Measurements from ENCODE around the gene RPS27. TPM values are rescaled to one million over a fixed set of nuclear protein-coding genes. Genes with fewer than 3 reads are reported as not detected.

RPS27 gene
- total and polyA plus RNA-seq, 10 of the 15 experiments (the other 5 are each of a cell fraction or from before 2014, with no cell fraction given) = 2,708 to 14,234 (median 8,874) TPM

DNA sequence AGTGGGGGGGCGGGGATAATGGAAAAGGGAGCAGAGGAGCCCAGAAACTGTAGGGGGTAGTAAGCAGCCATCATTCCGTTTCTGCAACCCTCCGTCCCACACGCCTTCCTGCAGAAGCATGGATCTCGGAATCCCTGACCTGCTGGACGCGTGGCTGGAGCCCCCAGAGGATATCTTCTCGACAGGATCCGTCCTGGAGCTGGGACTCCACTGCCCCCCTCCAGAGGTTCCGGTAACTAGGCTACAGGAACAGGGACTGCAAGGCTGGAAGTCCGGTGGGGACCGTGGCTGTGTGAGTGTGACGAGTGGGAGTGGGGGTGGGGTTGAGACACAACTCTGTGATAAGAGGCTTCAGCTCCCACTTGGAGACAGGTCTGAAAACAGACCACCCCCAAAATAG lies 22.2 kb upstream of the RPS27 start (continued):
- TF ChIP-seq, protein P1, sequence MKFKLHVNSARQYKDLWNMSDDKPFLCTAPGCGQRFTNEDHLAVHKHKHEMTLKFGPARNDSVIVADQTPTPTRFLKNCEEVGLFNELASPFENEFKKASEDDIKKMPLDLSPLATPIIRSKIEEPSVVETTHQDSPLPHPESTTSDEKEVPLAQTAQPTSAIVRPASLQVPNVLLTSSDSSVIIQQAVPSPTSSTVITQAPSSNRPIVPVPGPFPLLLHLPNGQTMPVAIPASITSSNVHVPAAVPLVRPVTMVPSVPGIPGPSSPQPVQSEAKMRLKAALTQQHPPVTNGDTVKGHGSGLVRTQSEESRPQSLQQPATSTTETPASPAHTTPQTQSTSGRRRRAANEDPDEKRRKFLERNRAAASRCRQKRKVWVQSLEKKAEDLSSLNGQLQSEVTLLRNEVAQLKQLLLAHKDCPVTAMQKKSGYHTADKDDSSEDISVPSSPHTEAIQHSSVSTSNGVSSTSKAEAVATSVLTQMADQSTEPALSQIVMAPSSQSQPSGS (IDR thresholded peaks at IDR 0.05; ENCODE audit: low read length) = no peak
- TF ChIP-seq TCF3 (IDR thresholded peaks at IDR 0.05; ENCODE audit: borderline replicate concordance, insufficient read depth, low read depth, low read length) = no peak
- TF ChIP-seq ASH2L (IDR thresholded peaks at IDR 0.05; ENCODE audit: borderline replicate concordance, low read depth) = no peak
- no peak for TF ChIP-seq NFXL1 (IDR thresholded peaks at IDR 0.05; ENCODE audit: borderline replicate concordance)

DNA sequence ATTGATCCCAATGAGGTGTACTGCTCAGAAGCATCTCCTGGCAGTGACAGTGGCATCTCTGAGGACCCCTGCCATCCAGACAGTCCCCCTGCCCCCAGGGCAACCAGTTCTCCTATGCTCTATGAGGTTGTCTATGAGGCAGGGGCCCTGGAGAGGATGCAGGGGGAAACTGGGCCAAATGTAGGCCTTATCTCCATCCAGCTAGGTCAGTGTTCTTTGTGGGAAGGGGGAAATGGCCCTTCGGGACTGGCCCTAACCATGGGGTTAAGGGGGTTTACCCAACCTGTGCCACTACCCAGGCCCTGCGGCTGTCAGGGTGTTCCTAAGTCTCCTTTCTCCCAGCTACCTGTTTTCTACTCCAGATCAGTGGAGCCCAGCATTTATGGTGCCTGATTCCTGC lies 21.6 kb upstream of the RPS27 start:
- H3K9ac ChIP-seq (ENCODE audit: control insufficient read depth, insufficient read depth, low read length) = peak overlapping the region; percentile 94; the same call in 1 of the 2 replicates
- BruUV-seq (replicated peaks) = no TSS peak
- DNase-seq (ENCODE audit: low read depth, low spot score) = no peak
- intact Hi-C loops (cut with micrococcal nuclease; ENCODE audit: unreplicated experiment) (loop anchor here (5.0 kb wide), 2 partner anchors 147 to 162 kb away; no protein-coding TSS in a partner anchor), in situ Hi-C loops (cut with MboI) (no loop called here)
- H3K4me3 ChIP-seq = peak overlapping the region; percentile 92; the same call in 1 of the 2 replicates
- H3K4me1 ChIP-seq (ENCODE audit: control insufficient read depth, insufficient read depth, low read length) = peaks cover 19% of the 10 kb centered on the region
- ChIA-PET RAD21 (ENCODE audit: unreplicated experiment) (interaction anchor here (0.6 to 4.5 kb wide), 3 partner anchors 9 to 24 kb away, joined by 4 to 34 read pairs (median 5); partner anchors contain the start of genes CRTC2, DENND4B and JTB), SMC1A (ENCODE audit: uncharacterized antibody, unreplicated experiment) (interaction anchor here (1.2 to 7.7 kb wide), 4 partner anchors 8 to 49 kb away, joined by 4 to 82 read pairs (median 23); partner anchors contain the start of genes GATAD2B, JTB and RAB13), CTCF (interaction anchor here (1.2 to 7.1 kb wide), 4 partner anchors 8 to 163 kb away, joined by 3 to 64 read pairs (median 42); partner anchors contain the start of genes JTB and RAB13), POLR2A (interaction anchor here (0.7 to 10.0 kb wide), 5 partner anchors 8 to 129 kb away, joined by 3 to 132 read pairs (median 6); partner anchors contain the start of genes JTB and RAB13)
- no peaks in the 10 kb centered on the region for H4K20me1 ChIP-seq (ENCODE audit: control insufficient read depth, insufficient read depth)
- WGBS (ENCODE audit: insufficient coverage, insufficient replicate concordance, low lambda C conversion rate, missing lambda C conversion rate) = 24% methylated on average over 2 of the region's 2 CpGs
- H3K27me3 ChIP-seq (replicated peaks in 1 of 2; ENCODE audit: control insufficient read depth in 2 of 2, insufficient read depth in 2 of 2, low read length in 1 of 2) = no peaks in the 10 kb centered on the region
- FAIRE-seq = no peak
- peak overlapping the region; percentile 91; the same call in 1 of the 2 replicates for H3K27ac ChIP-seq (ENCODE audit: control insufficient read depth, insufficient read depth)
- H3K79me2 ChIP-seq (ENCODE audit: control insufficient read depth, insufficient read depth, low read length) = peaks cover 27% of the 10 kb centered on the region
- H3K4me2 ChIP-seq (ENCODE audit: control insufficient read depth, insufficient read depth) = peak overlapping the region; percentile 91
- H3K9me3 ChIP-seq (replicated peaks; ENCODE audit: control insufficient read depth, insufficient read depth, low read length) = no peaks in the 10 kb centered on the region
- no peak overlapping the region for H2AFZ ChIP-seq (ENCODE audit: control insufficient read depth, low read depth, low read length)
- TF ChIP-seq, protein P2, sequence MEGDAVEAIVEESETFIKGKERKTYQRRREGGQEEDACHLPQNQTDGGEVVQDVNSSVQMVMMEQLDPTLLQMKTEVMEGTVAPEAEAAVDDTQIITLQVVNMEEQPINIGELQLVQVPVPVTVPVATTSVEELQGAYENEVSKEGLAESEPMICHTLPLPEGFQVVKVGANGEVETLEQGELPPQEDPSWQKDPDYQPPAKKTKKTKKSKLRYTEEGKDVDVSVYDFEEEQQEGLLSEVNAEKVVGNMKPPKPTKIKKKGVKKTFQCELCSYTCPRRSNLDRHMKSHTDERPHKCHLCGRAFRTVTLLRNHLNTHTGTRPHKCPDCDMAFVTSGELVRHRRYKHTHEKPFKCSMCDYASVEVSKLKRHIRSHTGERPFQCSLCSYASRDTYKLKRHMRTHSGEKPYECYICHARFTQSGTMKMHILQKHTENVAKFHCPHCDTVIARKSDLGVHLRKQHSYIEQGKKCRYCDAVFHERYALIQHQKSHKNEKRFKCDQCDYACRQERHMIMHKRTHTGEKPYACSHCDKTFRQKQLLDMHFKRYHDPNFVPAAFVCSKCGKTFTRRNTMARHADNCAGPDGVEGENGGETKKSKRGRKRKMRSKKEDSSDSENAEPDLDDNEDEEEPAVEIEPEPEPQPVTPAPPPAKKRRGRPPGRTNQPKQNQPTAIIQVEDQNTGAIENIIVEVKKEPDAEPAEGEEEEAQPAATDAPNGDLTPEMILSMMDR (IDR thresholded peaks at IDR 0.05 in 2 of 3, conservative IDR thresholded peaks at IDR 0.05 in 1 of 3; ENCODE audit: control insufficient read depth in 2 of 3, extremely low read depth in 1 of 3, insufficient read depth in 1 of 3, low read depth in 3 of 3, low read length in 3 of 3) = no peak
- no peak for ATAC-seq
- peaks cover 5 to 7% of the 10 kb centered on the region in 2 experiments; a peak in 3 of 4 replicates for H3K36me3 ChIP-seq (ENCODE audit: control insufficient read depth in 2 of 2, insufficient read depth in 2 of 2, low read length in 1 of 2)
